ENCODE results near the gene CYP1B1. TPM values are rescaled to one million over a fixed set of nuclear protein-coding genes. Genes with fewer than 3 reads are reported as not detected.

CYP1B1 gene
- total and polyA plus RNA-seq, 7 donors, result 1.4 to 24.6 (median 12.2) TPM

- TF ChIP-seq POLR2A (IDR thresholded peaks at IDR 0.05) (no peak), CTCF (IDR thresholded peaks at IDR 0.05) (peak in 3 of 4 experiments; percentile 48 to 54 (median 49)), POLR2AphosphoS5 (IDR thresholded peaks at IDR 0.05) (peak in 1 of 4 donors; percentile 10), EP300 (IDR thresholded peaks at IDR 0.05) (no peak)
- intact Hi-C loops (cut with DNase I), result loop anchor here (1.0 to 5.0 kb wide), 2 partner anchors 94 to 199 kb away; no protein-coding TSS in a partner anchor
- DNase-seq, result peak; percentile 90
- no peaks in the 10 kb centered on the region for H3K9me3 ChIP-seq
- peak overlapping the region; percentile 32 to 64 (median 60) for H3K4me3 ChIP-seq
- H3K27me3 ChIP-seq, result peaks cover 0 to 37% (median 18%) of the 10 kb centered on the region in 3 donors
- peaks cover 0 to 41% (median 34%) of the 10 kb centered on the region in 4 donors for H3K4me1 ChIP-seq
- 1% methylated on average over 51 of the region's 51 CpGs for WGBS, 2 donors
- peak overlapping the region; percentile 72 to 84 (median 78) for H3K27ac ChIP-seq
- no peaks in the 10 kb centered on the region for H3K36me3 ChIP-seq
Measured at GRCh38 chr2:38076152-38076709, 280 bp upstream of the CYP1B1 start.

GRCh38 chr2:38074764-38075506 lies 1.0 kb downstream of the CYP1B1 start:
- no peak for TF ChIP-seq POLR2A (IDR thresholded peaks at IDR 0.05)
- H3K9me3 ChIP-seq, result no peaks in the 10 kb centered on the region
- H3K27ac ChIP-seq, result peak overlapping the region; percentile 72 to 84 (median 78)
- DNase-seq, result no peak
- peak overlapping the region; percentile 2 to 64 (median 60) for H3K4me3 ChIP-seq
- intact Hi-C loops (cut with DNase I), result loop anchor here (5.0 kb wide), 1 partner anchor 93 kb away; no protein-coding TSS in a partner anchor
- peaks cover 0 to 37% (median 18%) of the 10 kb centered on the region in 3 donors for H3K27me3 ChIP-seq
- no peaks in the 10 kb centered on the region for H3K36me3 ChIP-seq
- 8 to 30% methylated on average over 82 of the region's 82 CpGs for WGBS, 2 donors
- H3K4me1 ChIP-seq, result peaks cover 0 to 41% (median 34%) of the 10 kb centered on the region in 4 donors

GRCh38 chr2:38074058-38074763 lies 1.7 kb downstream of the CYP1B1 start:
- TF ChIP-seq POLR2AphosphoS5 (IDR thresholded peaks at IDR 0.05) (no peak), CTCF (IDR thresholded peaks at IDR 0.05) (no peak), POLR2A (IDR thresholded peaks at IDR 0.05) (no peak), EP300 (IDR thresholded peaks at IDR 0.05) (no peak)
- no peaks in the 10 kb centered on the region for H3K36me3 ChIP-seq
- H3K4me3 ChIP-seq, result peak overlapping the region in 3 of 4 donors; percentile 59 to 64 (median 60)
- peak overlapping the region in 1 of 4 donors; percentile 79 for H3K27ac ChIP-seq
- intact Hi-C loops (cut with DNase I), result no loop called here
- H3K27me3 ChIP-seq, result peaks cover 0 to 37% (median 18%) of the 10 kb centered on the region in 3 donors
- no peak for DNase-seq
- 5 to 19% methylated on average over 58 of the region's 58 CpGs for WGBS, 2 donors
- no peaks in the 10 kb centered on the region for H3K9me3 ChIP-seq
- peaks cover 0 to 41% (median 34%) of the 10 kb centered on the region in 4 donors for H3K4me1 ChIP-seq

- intact Hi-C loops (cut with DNase I), result no loop called here
- H3K9me3 ChIP-seq, result no peaks in the 10 kb centered on the region
- peaks cover 0 to 41% (median 34%) of the 10 kb centered on the region in 4 donors for H3K4me1 ChIP-seq
- H3K36me3 ChIP-seq, result no peaks in the 10 kb centered on the region
- H3K4me3 ChIP-seq, result peak overlapping the region in 3 of 4 donors; percentile 59 to 64 (median 60)
- 28 to 36% methylated on average over 32 of the region's 32 CpGs for WGBS, 2 donors
- TF ChIP-seq CTCF (IDR thresholded peaks at IDR 0.05), result no peak
- TF ChIP-seq POLR2AphosphoS5 (IDR thresholded peaks at IDR 0.05), result no peak
- TF ChIP-seq POLR2A (IDR thresholded peaks at IDR 0.05), result no peak
- no peak for TF ChIP-seq EP300 (IDR thresholded peaks at IDR 0.05)
- peak overlapping the region in 1 of 4 donors; percentile 29 for H3K27ac ChIP-seq
- DNase-seq, result no peak
- peaks cover 0 to 37% (median 18%) of the 10 kb centered on the region in 3 donors for H3K27me3 ChIP-seq
Measured at GRCh38 chr2:38073211-38074057, 2.5 kb downstream of the CYP1B1 start.

All from sigmoid colon (tissue), 7 donors.